Heart left ventricle (tissue), 16 donors: ENCODE results near the gene GPC6. TPM values are rescaled to one million over a fixed set of nuclear protein-coding genes. Genes with fewer than 3 reads are reported as not detected.

Experiments
- ATAC-seq, 4 donors: fragments of 200-7000 bp; cut with Tn5 transposase; one replicate each; pipeline ENCODE4 v1.9.1; 2020 to 2022; ENCODE audit warnings: moderate library complexity in 4 of 4, mild to moderate bottlenecking in 3 of 4, moderate number of reproducible peaks in 1 of 4
- DNase-seq, 5 donors: peaks; one replicate each; pipeline ENCODE4 v3.0.0-alpha.2; 2020
- H3K27ac ChIP-seq, 12 donors: fragments of 200-600 bp; sonication (generic) in 4 of 12; one replicate each; pipeline versions ENCODE4 v1.5.0 to v1.8.0; 2016 to 2022; ENCODE audit warnings: mild to moderate bottlenecking in 2 of 12
- H3K27me3 ChIP-seq, 9 donors: fragments of 200-600 bp; sonication (generic) in 2 of 9; one replicate each; pipeline versions ENCODE4 v1.5.1 to v1.8.0; 2016 to 2022; ENCODE audit warnings: mild to moderate bottlenecking in 3 of 9
- H3K36me3 ChIP-seq, 9 donors: fragments of 200-600 bp; sonication (generic) in 2 of 9; one replicate each; pipeline versions ENCODE4 v1.5.0 to v1.8.0; 2018 to 2022; ENCODE audit warnings: mild to moderate bottlenecking in 2 of 9
- H3K4me1 ChIP-seq, 12 donors: fragments of 200-600 bp; sonication (generic) in 4 of 12; one replicate each; pipeline versions ENCODE4 v1.5.0 to v1.8.0; 2016 to 2022; ENCODE audit warnings: mild to moderate bottlenecking in 3 of 12
- H3K4me3 ChIP-seq, 12 donors: fragments of 200-600 bp; sonication (generic) in 4 of 12; one replicate each; pipeline versions ENCODE4 v1.5.0 to v1.8.0; 2017 to 2022; ENCODE audit warnings: mild to moderate bottlenecking in 9 of 12, moderate library complexity in 4 of 12
- H3K9me3 ChIP-seq, 12 donors: fragments of 200-600 bp; sonication (generic) in 4 of 12; one replicate each; pipeline versions ENCODE4 v1.5.0 to v1.8.0; 2016 to 2022; ENCODE audit warnings: mild to moderate bottlenecking in 1 of 12
- POLR2A ChIP-seq, 2 donors: fragments of 450-650 bp; IDR thresholded peaks; one replicate each; pipeline ENCODE4 v1.6.1; 2017; ENCODE audit warnings: antibody characterized with exemption in 2 of 2, mild to moderate bottlenecking in 2 of 2, moderate library complexity in 2 of 2
- WGBS, 4 donors: extraction: QIAGEN DNeasy Blood & Tissue Kit in 2 of 4; methylation state at CpG; one replicate each; pipeline versions ENCODE4 v1.1.5 to v1.1.7; 2013 to 2018; 5-methylcytosine and 5-hydroxymethylcytosine counted together
- intact Hi-C, 10 donors: fragments of 100-400 bp; cut with DNase I; formaldehyde crosslinking; loops; one replicate each; pipeline versions ENCODE4 v1.11.1 to v1.14.2; 2022
- polyA plus RNA-seq, 2 donors: library from polyadenylated mRNA; stranded (reverse); fragments of 200-250 nt; gene quantifications; one replicate each; pipeline ENCODE4 v1.2.3, GENCODE V29; 2013
- total RNA-seq, 9 donors: library from RNA; depleted of rRNA in 2 of 9; stranded (reverse); fragments of >200 nt in 2 of 9; fragmentation: NEBNext Ultra II Directional in 3 of 9; extraction: Animal tissue kit (Norgen Biotek cat#: 25700) in 3 of 9; gene quantifications; one replicate each; pipeline versions ENCODE4 v1.1.0 to v1.2.4, GENCODE V29; 2016 to 2023
- TF ChIP-seq, protein P1 (sequence below), 12 donors: fragments of 200-600 bp; sonication (generic) in 4 of 12; IDR thresholded peaks; one replicate each; pipeline versions ENCODE4 v1.5.0 to v1.8.0; 2018 to 2022; ENCODE audit warnings: antibody characterized with exemption in 12 of 12, mild to moderate bottlenecking in 5 of 12
- donor health status: ischemic (EF 13 %, LVEDD 7.1; RV severe dilation, severe dysfunction).
- donor health status: healthy with polysubstance abuse.
- donor health status: DM: no; HTN: yes; CAD: no.
- donor health status: DM: no; HTN: no; CAD: no.
- donor health status: ischemic (EF 25% LVEDD 6.9; RV normal size, moderate dysfunction).
- donor health status: ischemic (EF 25% LVEDD 5.7; RV mildly dilated, moderate dysfunction).
- donor health status: healthy.
- donor health status: DM: yes; HTN: yes; CAD: no.
- donor health status: ischemic (EF 35%, LVEDD 5.7; RV mildly dilated, moderate dysfunction).
- donor health status: nonischemic (EF 11% LVEDD 7.7; RV severe dilation, severe dysfunction).
- donor health status: DM: yes; HTN: yes; CAD: no.
- donor health status: PGD.
- donor health status: ischemic (EF 29% LVEDD 5.4; RV normal size, mild dysfunction).
- donor health status: nonischemic (EF 23%, LVEDD 6.1; RV moderate dilation, normal function).

Gene GPC6
- total and polyA plus RNA-seq, 11 donors = 0.08 to 6.2 (median 2.0) TPM

DNA sequence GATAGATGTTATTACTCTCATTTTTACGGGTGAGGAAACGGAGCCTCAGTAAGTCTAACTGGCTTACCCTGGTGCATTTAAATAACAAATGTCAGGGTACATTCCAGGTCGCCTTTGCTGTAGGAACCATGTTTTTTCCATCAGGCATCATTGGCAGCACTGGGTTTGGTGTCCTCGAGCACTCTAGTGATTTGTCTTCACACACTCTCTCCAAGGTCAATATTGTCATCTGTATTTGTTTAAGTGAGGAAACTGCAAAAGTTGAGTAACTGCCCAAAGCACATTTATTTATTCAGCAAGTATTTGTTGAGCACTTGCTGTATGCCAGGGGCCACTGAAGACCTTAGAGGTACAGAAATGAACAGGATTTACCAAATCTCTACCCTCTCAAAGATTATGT lies 1174.3 kb downstream of the GPC6 start:
- ATAC-seq = no peak
- no peak overlapping the region for H3K4me3 ChIP-seq
- DNase-seq = no peak
- no peak for TF ChIP-seq POLR2A (IDR thresholded peaks at IDR 0.05)
- TF ChIP-seq, protein P1, sequence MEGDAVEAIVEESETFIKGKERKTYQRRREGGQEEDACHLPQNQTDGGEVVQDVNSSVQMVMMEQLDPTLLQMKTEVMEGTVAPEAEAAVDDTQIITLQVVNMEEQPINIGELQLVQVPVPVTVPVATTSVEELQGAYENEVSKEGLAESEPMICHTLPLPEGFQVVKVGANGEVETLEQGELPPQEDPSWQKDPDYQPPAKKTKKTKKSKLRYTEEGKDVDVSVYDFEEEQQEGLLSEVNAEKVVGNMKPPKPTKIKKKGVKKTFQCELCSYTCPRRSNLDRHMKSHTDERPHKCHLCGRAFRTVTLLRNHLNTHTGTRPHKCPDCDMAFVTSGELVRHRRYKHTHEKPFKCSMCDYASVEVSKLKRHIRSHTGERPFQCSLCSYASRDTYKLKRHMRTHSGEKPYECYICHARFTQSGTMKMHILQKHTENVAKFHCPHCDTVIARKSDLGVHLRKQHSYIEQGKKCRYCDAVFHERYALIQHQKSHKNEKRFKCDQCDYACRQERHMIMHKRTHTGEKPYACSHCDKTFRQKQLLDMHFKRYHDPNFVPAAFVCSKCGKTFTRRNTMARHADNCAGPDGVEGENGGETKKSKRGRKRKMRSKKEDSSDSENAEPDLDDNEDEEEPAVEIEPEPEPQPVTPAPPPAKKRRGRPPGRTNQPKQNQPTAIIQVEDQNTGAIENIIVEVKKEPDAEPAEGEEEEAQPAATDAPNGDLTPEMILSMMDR (IDR thresholded peaks at IDR 0.05) = no peak
- no peak overlapping the region for H3K27ac ChIP-seq
- no peaks in the 10 kb centered on the region for H3K36me3 ChIP-seq
- intact Hi-C loops = no loop called here
- 82 to 88% (median 83%) methylated on average over 4 of the region's 4 CpGs for WGBS, 4 donors
- H3K4me1 ChIP-seq = peaks cover 0 to under 1% (median 0%) of the 10 kb centered on the region in 12 donors
- no peaks in the 10 kb centered on the region for H3K9me3 ChIP-seq
- H3K27me3 ChIP-seq = peaks cover 0 to under 1% (median 0%) of the 10 kb centered on the region in 9 donors

- 77 to 82% (median 79%) methylated on average over 7 of the region's 7 CpGs for WGBS, 4 donors
- intact Hi-C loops = no loop called here
- Histone ChIP-seq H3K4me1 (peaks cover 0 to 4% (median 0%) of the 10 kb centered on the region in 12 donors), H3K9me3 (no peaks in the 10 kb centered on the region), H3K27me3 (peaks cover 0 to 3% (median 0%) of the 10 kb centered on the region in 9 donors), H3K27ac (no peak overlapping the region), H3K36me3 (no peaks in the 10 kb centered on the region), H3K4me3 (no peak overlapping the region)
- no peak for DNase-seq
- TF ChIP-seq POLR2A (IDR thresholded peaks at IDR 0.05) = no peak
- TF ChIP-seq, protein P1 (IDR thresholded peaks at IDR 0.05) = no peak
- ATAC-seq = no peak
These were observed 1181.9 kb downstream of the GPC6 start for GRCh38 chr13:94408314-94409036.

- ATAC-seq = no peak
- no peak overlapping the region for H3K27ac ChIP-seq
- peaks cover 0 to 3% (median 0%) of the 10 kb centered on the region in 9 donors for H3K27me3 ChIP-seq
- no peaks in the 10 kb centered on the region for H3K9me3 ChIP-seq
- TF ChIP-seq POLR2A (IDR thresholded peaks at IDR 0.05) = no peak
- TF ChIP-seq, protein P1 (IDR thresholded peaks at IDR 0.05) = no peak
- intact Hi-C loops = no loop called here
- no peak for DNase-seq
- 57 to 86% (median 69%) methylated on average over 3 of the region's 3 CpGs for WGBS, 4 donors
- H3K4me1 ChIP-seq = peaks cover 0 to 7% (median 0%) of the 10 kb centered on the region in 12 donors
- H3K36me3 ChIP-seq = no peaks in the 10 kb centered on the region
- no peak overlapping the region for H3K4me3 ChIP-seq
These were observed 1185.1 kb downstream of the GPC6 start for GRCh38 chr13:94411747-94412146.

- Histone ChIP-seq H3K27me3 (peaks cover 0 to 3% (median 0%) of the 10 kb centered on the region in 9 donors), H3K36me3 (no peaks in the 10 kb centered on the region), H3K27ac (no peak overlapping the region), H3K9me3 (peaks cover 0 to 6% (median 0%) of the 10 kb centered on the region in 12 donors), H3K4me1 (peaks cover 0 to 7% (median 0%) of the 10 kb centered on the region in 12 donors), H3K4me3 (no peak overlapping the region)
- no peak for ATAC-seq
- no peak for DNase-seq
- WGBS, 4 donors = 27 to 49% (median 32%) methylated on average over 3 of the region's 3 CpGs
- intact Hi-C loops = no loop called here
- no peak for TF ChIP-seq POLR2A (IDR thresholded peaks at IDR 0.05)
- TF ChIP-seq, protein P1 (IDR thresholded peaks at IDR 0.05) = no peak
These were observed 1186.4 kb downstream of the GPC6 start for GRCh38 chr13:94412870-94413597.
